Right lobe of liver (tissue), 4 donors: ENCODE data around the gene ERBB4.

ENCODE experiments used
- CTCF ChIP-seq, 4 donors: fragments of 200-600 bp in 3 of 4; fragments of 450-650 bp in 1 of 4; IDR thresholded peaks; one replicate each; pipeline versions ENCODE4 v1.5.1 to v1.8.0; 2016 to 2022; ENCODE audit warnings: antibody characterized with exemption in 4 of 4, mild to moderate bottlenecking in 2 of 4
- POLR2A ChIP-seq: fragments of 450-650 bp; IDR thresholded peaks from one replicate; pipeline ENCODE4 v1.6.1; 2017; ENCODE audit warnings: antibody characterized with exemption, mild to moderate bottlenecking
- donor health status: DM: no; HTN: no; CAD: no.
- donor health status: DM: no; HTN: no; CAD: no.
- donor health status: DM: no; HTN: yes; CAD: no.

GRCh38 chr2:211674715-211675114, 863.9 kb downstream of the ERBB4 start:
- TF ChIP-seq CTCF (IDR thresholded peaks at IDR 0.05) = no peak
- no peak for TF ChIP-seq POLR2A
